Caco-2 (cell line): ENCODE data around the gene THBS4. TPM values are rescaled to one million over a fixed set of nuclear protein-coding genes. Genes with fewer than 3 reads are reported as not detected.

Experiments
- BruUV-seq: library from RNA; stranded (reverse); fragments of 400-500 nt; replicated peaks from 2 replicates; lab custom pipeline; 2021; lab: Mats Ljungman, UMichigan
- CTCF ChIA-PET: fragments of 300-600 bp; sonication (Branson Sonifier 250); formaldehyde crosslinking; loops from one replicate; lab custom pipeline; 2022; ENCODE audit warnings: antibody characterized with exemption; lab: Charles Lee
- POLR2A ChIA-PET: fragments of 300-600 bp; sonication (Branson Sonifier 250); formaldehyde crosslinking; loops from one replicate; lab custom pipeline; 2022; ENCODE audit warnings: antibody characterized with exemption; lab: Charles Lee
- DNase-seq, 2 experiments: peaks; one replicate each; pipeline versions ENCODE4 v3.0.0 to v3.0.0-alpha.2; 2020 to 2022
- H3K27me3 ChIP-seq: replicated peaks from 2 replicates; pipeline ENCODE4 v1.6.0; 2011; ENCODE audit warnings: low read length; ENCODE audit not compliant: control insufficient read depth, insufficient read depth
- H3K36me3 ChIP-seq: 2 replicates; pipeline ENCODE4 v1.5.1; 2011; ENCODE audit warnings: low read length; ENCODE audit not compliant: control insufficient read depth, insufficient read depth
- H3K4me1 ChIP-seq: fragments of 250-450 bp; sonication (Bioruptor Pico); 2 replicates; pipeline ENCODE4 v1.5.1; 2020; ENCODE audit warnings: mild to moderate bottlenecking
- H3K4me3 ChIP-seq: 2 replicates; pipeline ENCODE4 v1.5.1; 2011; ENCODE audit warnings: low read depth, mild to moderate bottlenecking, control low read depth, low read length
- H3K9me3 ChIP-seq: fragments of 250-450 bp; sonication (Bioruptor Pico); 2 replicates; pipeline ENCODE4 v1.5.1; 2020; ENCODE audit warnings: mild to moderate bottlenecking, moderate library complexity
- H3K27ac Mint-ChIP-seq: one replicate; pipeline ENCODE4 v1.8.0; 2022; ENCODE audit warnings: mixed read lengths; ENCODE audit not compliant: unreplicated experiment
- H3K27me3 Mint-ChIP-seq: one replicate; pipeline ENCODE4 v1.8.0; 2022; ENCODE audit warnings: mixed read lengths; ENCODE audit not compliant: insufficient read depth, unreplicated experiment
- H3K36me3 Mint-ChIP-seq: one replicate; pipeline ENCODE4 v1.8.0; 2022; ENCODE audit warnings: mild to moderate bottlenecking, mixed read lengths; ENCODE audit not compliant: insufficient read depth, unreplicated experiment
- H3K4me1 Mint-ChIP-seq: one replicate; pipeline ENCODE4 v1.8.0; 2022; ENCODE audit warnings: low read depth, mixed read lengths; ENCODE audit not compliant: unreplicated experiment
- H3K4me3 Mint-ChIP-seq: one replicate; pipeline ENCODE4 v1.8.0; 2022; ENCODE audit warnings: mild to moderate bottlenecking, moderate library complexity, mixed read lengths; ENCODE audit not compliant: unreplicated experiment
- H3K9me3 Mint-ChIP-seq: one replicate; pipeline ENCODE4 v1.8.0; 2022; ENCODE audit warnings: mixed read lengths; ENCODE audit not compliant: unreplicated experiment
- intact Hi-C: fragments of 100-400 bp; cut with micrococcal nuclease; formaldehyde crosslinking; loops from one replicate; pipeline ENCODE4 v1.10.0; 2022; ENCODE audit not compliant: unreplicated experiment
- total RNA-seq: library from RNA; stranded (reverse); gene quantifications from 2 replicates; pipeline ENCODE4 v1.2.3, GENCODE V29; 2022
- TF ChIP-seq, protein P1 (sequence below), 2 experiments: fragments of 200-600 bp in 1 of 2; IDR thresholded peaks; 1 replicate in 1 of 2; 2 replicates in 1 of 2; pipeline versions ENCODE4 v1.5.1 to v1.8.0; 2011 to 2022; ENCODE audit warnings: antibody characterized with exemption in 1 of 2, control low read depth in 1 of 2, inconsistent platforms in 1 of 2, low read depth in 1 of 2, low read length in 1 of 2, mild to moderate bottlenecking in 1 of 2, moderate library complexity in 1 of 2; ENCODE audit not compliant: insufficient read depth in 1 of 2, severe bottlenecking in 1 of 2, unreplicated experiment in 1 of 2

Gene THBS4
- total RNA-seq, 1 experiment from 2014 or later: not detected

DNA sequence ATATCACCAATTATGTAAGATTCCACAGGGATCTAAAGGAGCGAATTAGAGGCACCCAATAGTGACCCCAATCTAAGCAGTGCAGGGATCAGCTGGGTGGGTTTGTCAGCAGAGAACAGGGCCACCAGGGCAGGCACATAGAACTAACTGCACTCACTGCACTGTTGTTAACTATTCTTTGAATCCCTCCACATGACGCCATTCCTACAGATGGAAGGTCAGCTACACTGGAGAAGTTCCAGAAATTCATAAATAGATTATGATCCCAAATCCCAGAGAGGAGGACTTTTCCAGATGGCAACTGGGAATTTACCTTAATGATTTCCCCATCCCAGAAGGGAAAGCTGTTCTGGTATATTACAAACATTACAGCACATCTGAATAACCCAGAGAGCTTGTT is 84.2 kb downstream of the THBS4 start:
- 0 out of 2 replicates have a peak, but pooled peaks cover 2% of the 10 kb centered on the region for H3K36me3 ChIP-seq
- DNase-seq: no peak
- TF ChIP-seq, protein P1, sequence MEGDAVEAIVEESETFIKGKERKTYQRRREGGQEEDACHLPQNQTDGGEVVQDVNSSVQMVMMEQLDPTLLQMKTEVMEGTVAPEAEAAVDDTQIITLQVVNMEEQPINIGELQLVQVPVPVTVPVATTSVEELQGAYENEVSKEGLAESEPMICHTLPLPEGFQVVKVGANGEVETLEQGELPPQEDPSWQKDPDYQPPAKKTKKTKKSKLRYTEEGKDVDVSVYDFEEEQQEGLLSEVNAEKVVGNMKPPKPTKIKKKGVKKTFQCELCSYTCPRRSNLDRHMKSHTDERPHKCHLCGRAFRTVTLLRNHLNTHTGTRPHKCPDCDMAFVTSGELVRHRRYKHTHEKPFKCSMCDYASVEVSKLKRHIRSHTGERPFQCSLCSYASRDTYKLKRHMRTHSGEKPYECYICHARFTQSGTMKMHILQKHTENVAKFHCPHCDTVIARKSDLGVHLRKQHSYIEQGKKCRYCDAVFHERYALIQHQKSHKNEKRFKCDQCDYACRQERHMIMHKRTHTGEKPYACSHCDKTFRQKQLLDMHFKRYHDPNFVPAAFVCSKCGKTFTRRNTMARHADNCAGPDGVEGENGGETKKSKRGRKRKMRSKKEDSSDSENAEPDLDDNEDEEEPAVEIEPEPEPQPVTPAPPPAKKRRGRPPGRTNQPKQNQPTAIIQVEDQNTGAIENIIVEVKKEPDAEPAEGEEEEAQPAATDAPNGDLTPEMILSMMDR (IDR thresholded peaks at IDR 0.05; ENCODE audit: insufficient read depth in 1 of 2, low read depth in 1 of 2, low read length in 1 of 2, severe bottlenecking in 1 of 2, unreplicated experiment in 1 of 2): no peak
- no peak overlapping the region for H3K27ac Mint-ChIP-seq
- CTCF ChIA-PET: no interaction called here
- peaks cover 22% of the 10 kb centered on the region for H3K36me3 Mint-ChIP-seq
- no peaks in the 10 kb centered on the region for H3K27me3 Mint-ChIP-seq
- no peak overlapping the region for H3K4me3 ChIP-seq
- no peak overlapping the region for H3K4me3 Mint-ChIP-seq
- H3K9me3 Mint-ChIP-seq: peaks cover 10% of the 10 kb centered on the region
- intact Hi-C loops: no loop called here
- no TSS peak for BruUV-seq
- H3K4me1 ChIP-seq: no peaks in the 10 kb centered on the region
- peaks cover 30% of the 10 kb centered on the region for H3K9me3 ChIP-seq
- no peaks in the 10 kb centered on the region for H3K4me1 Mint-ChIP-seq
- POLR2A ChIA-PET: no interaction called here
- H3K27me3 ChIP-seq: no peaks in the 10 kb centered on the region

GRCh38 chr5:80122579-80122978 is 87.4 kb downstream of the THBS4 start:
- peaks cover 26% of the 10 kb centered on the region for H3K9me3 ChIP-seq
- TF ChIP-seq, protein P1 (IDR thresholded peaks at IDR 0.05; ENCODE audit: insufficient read depth in 1 of 2, low read depth in 1 of 2, low read length in 1 of 2, severe bottlenecking in 1 of 2, unreplicated experiment in 1 of 2): no peak
- ChIA-PET POLR2A (no interaction called here), CTCF (no interaction called here)
- intact Hi-C loops: no loop called here
- BruUV-seq: no TSS peak
- H3K4me3 Mint-ChIP-seq: no peak overlapping the region
- no peaks in the 10 kb centered on the region for H3K27me3 Mint-ChIP-seq
- H3K4me1 ChIP-seq: peaks cover 11% of the 10 kb centered on the region
- H3K27me3 ChIP-seq: no peaks in the 10 kb centered on the region
- no peak for DNase-seq
- peaks cover 23% of the 10 kb centered on the region for H3K36me3 Mint-ChIP-seq
- H3K9me3 Mint-ChIP-seq: peaks cover 23% of the 10 kb centered on the region
- H3K4me1 Mint-ChIP-seq: peaks cover 10% of the 10 kb centered on the region
- peaks cover 1% of the 10 kb centered on the region; the same call in 1 of the 2 replicates for H3K36me3 ChIP-seq
- no peak overlapping the region for H3K4me3 ChIP-seq
- no peak overlapping the region for H3K27ac Mint-ChIP-seq

- Mint-ChIP-seq H3K27me3 (no peaks in the 10 kb centered on the region), H3K36me3 (peaks cover 37% of the 10 kb centered on the region), H3K4me1 (peaks cover 23% of the 10 kb centered on the region), H3K9me3 (peaks cover 17% of the 10 kb centered on the region), H3K4me3 (no peak overlapping the region), H3K27ac (no peak overlapping the region)
- ChIA-PET CTCF (no interaction called here), POLR2A (no interaction called here)
- Histone ChIP-seq H3K4me1 (peaks cover 28% of the 10 kb centered on the region), H3K36me3 (no peaks in the 10 kb centered on the region; the same call in 1 of the 2 replicates), H3K27me3 (no peaks in the 10 kb centered on the region), H3K4me3 (no peak overlapping the region), H3K9me3 (peaks cover 16% of the 10 kb centered on the region)
- no TSS peak for BruUV-seq
- TF ChIP-seq, protein P1 (IDR thresholded peaks at IDR 0.05; ENCODE audit: insufficient read depth in 1 of 2, low read depth in 1 of 2, low read length in 1 of 2, severe bottlenecking in 1 of 2, unreplicated experiment in 1 of 2): no peak
- intact Hi-C loops: no loop called here
- no peak for DNase-seq
Measured at GRCh38 chr5:80124121-80124918, 89.2 kb downstream of the THBS4 start.
